IPS-18c (cell line): ENCODE results near the gene CYP11A1.

Source experiments
- H3K4me3 ChIP-seq: 2 replicates; pipeline ENCODE4 v1.7.0; 2013; ENCODE audit warnings: low read depth, mild to moderate bottlenecking, low read length, moderate library complexity; ENCODE audit not compliant: insufficient read depth
- H3K9me3 ChIP-seq: one replicate; pipeline ENCODE4 v1.6.1; 2013; ENCODE audit warnings: mild to moderate bottlenecking, low read length, moderate library complexity; ENCODE audit not compliant: control insufficient read depth, insufficient read depth

CYP11A1 gene

DNA sequence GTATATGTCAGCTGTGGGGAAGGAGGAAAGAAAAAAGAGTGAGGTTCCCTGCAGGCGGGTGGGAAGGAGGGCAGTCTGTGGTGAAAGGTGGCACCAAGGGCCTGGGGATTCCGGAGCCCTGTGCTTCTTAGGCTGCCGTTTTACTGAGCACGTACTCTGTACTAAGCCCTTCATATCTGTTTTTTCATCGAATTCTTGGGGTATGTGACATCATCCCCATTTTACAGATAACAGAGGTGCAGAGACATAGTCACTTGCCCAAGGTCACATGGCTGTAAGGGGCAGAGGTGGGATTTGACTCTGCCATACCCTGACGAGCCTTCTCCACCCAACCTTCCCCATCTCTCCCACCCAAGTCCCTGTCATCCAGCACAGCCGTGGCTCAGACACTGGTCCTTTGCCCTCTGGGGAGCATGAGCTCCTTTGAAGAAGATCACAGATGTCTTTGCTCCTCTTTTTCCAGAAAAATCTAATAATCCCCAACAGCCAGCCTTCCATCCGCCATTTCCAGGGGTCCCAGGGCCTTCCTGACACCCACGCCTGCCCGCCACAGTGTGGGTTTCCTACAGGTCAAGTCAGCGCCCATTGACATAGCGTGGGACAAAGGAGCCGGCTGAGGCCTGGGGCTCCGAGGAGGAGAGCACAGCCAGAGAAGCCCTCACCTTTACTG lies 24.2 kb downstream of the CYP11A1 start:
- H3K9me3 ChIP-seq: no peaks in the 10 kb centered on the region
- no peak overlapping the region for H3K4me3 ChIP-seq

DNA sequence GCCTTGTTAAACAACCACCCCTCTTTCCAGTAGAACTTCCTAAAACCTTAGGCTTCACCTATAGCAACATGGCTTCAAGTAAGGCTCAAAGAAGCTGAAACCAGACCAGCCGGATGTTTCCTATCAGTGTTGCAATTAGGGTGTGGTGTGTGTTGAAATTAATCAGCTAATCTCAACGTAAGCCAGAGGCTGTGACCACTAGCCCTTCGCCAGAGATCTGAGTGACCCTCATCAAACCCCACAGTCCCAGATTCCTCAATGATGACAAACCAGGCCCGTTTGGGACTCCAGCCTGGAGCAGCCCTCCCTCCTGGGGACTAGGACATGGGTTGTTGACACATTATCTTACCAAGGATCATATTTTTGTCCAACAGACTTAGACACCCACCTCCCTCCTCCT lies 27.3 kb downstream of the CYP11A1 start:
- Histone ChIP-seq H3K9me3 (no peaks in the 10 kb centered on the region), H3K4me3 (no peak overlapping the region)

DNA sequence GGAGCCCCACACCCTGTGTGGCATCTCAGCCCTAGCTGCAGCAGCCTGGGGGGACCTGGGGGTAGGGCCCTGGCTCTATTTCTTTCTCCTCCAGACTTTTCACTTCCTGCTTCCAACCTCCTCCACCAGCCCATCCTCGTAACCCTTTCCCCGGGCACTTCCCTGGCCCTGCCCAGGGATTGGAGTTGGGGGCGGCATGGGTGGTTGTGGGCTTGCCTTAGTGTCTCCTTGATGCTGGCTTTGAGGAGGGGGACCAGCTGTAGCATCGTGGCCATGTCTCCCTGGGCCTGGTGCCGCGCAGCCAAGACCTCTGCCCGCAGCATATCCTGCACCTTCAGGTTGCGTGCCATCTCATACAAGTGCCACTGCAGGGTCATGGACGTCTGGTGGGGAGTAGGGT lies 28.1 kb downstream of the CYP11A1 start:
- H3K4me3 ChIP-seq: no peak overlapping the region
- H3K9me3 ChIP-seq: no peaks in the 10 kb centered on the region

DNA sequence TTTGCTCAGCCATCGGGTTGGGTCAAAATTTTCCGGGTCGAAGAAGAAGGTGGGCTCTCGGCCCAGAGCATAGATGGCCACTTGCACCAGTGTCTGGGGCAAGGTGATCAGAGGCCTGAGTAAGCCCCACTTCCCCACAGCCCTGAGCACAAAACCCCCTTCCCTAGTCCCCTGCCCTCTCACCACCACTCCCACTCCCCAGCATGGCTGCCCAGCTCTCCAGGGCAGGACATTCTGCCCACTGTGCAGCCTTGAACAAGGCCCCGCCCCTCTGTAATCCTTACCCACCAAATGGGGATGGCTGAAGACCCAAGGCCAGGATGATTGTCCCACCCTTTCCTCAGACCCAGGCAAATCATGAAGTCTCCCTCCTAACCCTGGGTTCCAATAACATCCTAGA lies 28.8 kb downstream of the CYP11A1 start:
- no peak overlapping the region for H3K4me3 ChIP-seq
- H3K9me3 ChIP-seq: no peaks in the 10 kb centered on the region

GRCh38 chr15:74337607-74338211 lies 29.7 kb downstream of the CYP11A1 start:
- Histone ChIP-seq H3K9me3 (no peaks in the 10 kb centered on the region), H3K4me3 (no peak overlapping the region)

GRCh38 chr15:74337146-74337545 lies 30.3 kb downstream of the CYP11A1 start:
- Histone ChIP-seq H3K4me3 (no peak overlapping the region), H3K9me3 (no peaks in the 10 kb centered on the region)

DNA sequence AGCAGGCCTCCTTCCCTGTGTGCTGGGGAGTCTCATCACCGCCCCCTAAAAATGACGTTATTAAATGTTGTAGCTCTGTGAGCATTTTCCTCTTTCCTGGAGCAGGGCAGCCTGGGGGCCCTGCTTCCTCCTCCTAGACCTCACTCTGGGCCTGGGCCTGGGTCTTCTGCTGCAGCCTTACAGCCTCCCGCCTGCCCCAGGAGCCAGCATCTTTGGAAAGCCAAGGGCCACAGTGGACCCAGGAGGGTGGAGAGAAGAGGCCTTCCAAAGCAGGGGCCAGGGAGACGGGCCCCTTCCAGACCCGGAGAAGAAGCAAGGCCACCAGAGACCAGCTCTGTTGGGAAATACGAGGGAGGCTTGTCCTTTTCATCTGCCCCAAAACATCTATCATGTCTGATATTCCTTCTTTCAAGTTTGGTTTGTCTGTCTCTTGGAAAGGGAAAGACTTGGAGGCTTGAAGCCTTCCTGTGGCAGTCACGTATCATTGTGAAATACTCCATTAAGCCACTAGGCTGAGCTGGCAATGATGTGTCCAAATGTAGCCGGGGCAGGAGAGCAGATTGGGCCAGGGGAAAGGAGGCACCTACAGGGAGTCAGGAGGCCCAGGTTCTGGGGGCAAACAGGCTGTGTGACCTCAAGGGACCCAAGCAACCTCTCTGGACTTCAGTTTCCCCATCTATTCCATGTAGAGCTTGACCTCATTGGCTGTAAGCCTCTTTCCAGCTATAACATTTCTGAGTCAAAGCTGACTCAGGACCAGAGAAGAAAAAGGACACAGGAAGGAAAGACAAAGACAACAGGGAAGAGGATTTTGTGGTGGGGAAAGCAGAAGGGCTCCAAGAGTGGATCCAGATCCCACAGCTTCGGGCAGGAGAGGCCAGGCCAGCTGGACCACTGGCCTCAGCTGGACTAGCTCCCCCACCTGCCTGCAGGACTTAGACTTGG lies 31.1 kb downstream of the CYP11A1 start:
- Histone ChIP-seq H3K4me3 (no peak overlapping the region), H3K9me3 (no peaks in the 10 kb centered on the region)

DNA sequence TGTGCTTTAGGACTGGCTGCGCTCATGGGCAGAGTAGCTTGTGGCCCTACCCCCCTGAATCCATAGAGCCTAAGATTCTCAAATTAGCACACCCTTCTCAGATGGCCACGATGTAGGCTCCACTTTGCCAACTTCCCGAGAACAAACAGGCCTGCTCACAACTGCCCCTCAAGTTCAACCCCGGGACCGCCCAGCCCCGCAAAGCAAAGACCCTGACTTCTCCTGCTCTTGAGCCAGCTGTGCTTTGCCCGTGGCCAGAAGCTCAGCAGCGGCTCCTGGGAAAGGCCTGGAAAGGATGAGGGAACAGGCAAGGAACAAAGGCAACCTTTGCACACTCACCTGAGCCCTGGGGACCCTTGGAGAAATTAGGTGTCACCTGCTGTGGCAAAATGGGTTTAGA lies 32.0 kb downstream of the CYP11A1 start:
- Histone ChIP-seq H3K9me3 (no peaks in the 10 kb centered on the region), H3K4me3 (no peak overlapping the region)

DNA sequence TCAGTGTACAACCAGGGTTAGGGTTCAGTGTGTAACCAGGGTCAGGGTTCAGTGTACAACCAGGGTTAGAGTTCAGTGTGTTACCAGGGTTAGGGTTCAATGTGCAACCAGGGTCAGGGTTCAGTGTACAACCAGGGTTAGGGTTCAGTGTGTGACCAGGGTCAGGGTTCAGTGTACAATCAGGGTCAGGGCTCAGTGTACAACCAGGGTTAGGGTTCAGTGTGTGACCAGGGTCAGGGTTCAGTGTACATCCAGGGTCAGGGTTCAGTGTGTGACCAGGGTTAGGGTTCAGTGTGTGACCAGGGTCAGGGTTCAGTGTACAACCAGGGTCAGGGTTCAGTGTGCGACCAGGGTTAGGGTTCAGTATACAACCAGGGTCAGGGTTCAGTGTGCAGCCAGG lies 33.3 kb downstream of the CYP11A1 start:
- Histone ChIP-seq H3K4me3 (no peak overlapping the region), H3K9me3 (no peaks in the 10 kb centered on the region)

DNA sequence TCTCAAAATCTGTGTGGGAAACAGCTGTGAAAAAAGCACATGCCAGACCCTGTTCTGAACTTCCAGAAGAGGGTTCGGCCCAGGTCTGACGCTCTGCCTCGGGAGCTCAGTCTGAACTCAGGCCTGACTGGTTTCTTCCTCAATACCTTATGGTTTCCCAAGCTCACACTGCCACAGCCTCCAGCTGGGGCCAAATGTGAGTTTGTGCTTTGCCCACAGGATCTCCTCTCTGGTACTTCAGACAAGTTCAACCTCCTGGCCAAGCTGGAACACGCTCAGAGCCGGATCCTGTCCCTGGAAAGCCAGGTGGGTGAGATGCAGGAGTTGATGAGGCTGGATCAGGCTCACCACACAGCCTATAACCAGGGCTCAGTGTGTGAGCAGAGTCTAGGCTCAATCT lies 33.8 kb downstream of the CYP11A1 start:
- no peaks in the 10 kb centered on the region for H3K9me3 ChIP-seq
- no peak overlapping the region for H3K4me3 ChIP-seq

DNA sequence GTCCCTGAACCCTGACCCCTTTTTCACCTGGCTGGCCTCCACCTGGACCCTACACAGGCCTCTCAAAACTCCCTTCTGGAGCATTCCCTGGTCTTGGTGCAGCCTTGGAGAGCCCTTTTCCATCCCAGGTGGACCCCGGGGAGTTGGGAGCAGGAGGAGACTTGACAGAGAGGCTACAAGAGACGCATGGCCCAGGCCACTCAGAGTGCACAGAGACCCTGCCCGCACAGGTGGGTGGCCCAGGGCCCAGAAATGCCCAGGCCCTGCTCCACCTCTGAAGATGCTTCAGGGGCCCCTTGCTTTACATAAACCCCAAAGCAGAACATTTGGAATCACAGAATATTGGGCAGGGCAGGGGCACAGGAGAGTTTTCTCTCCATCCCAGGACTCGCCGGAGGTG lies 34.4 kb downstream of the CYP11A1 start:
- H3K9me3 ChIP-seq: no peaks in the 10 kb centered on the region
- H3K4me3 ChIP-seq: no peak overlapping the region

- no peak overlapping the region for H3K4me3 ChIP-seq
- no peaks in the 10 kb centered on the region for H3K9me3 ChIP-seq
Observed at GRCh38 chr15:74332611-74333010, 34.8 kb downstream of the CYP11A1 start.

DNA sequence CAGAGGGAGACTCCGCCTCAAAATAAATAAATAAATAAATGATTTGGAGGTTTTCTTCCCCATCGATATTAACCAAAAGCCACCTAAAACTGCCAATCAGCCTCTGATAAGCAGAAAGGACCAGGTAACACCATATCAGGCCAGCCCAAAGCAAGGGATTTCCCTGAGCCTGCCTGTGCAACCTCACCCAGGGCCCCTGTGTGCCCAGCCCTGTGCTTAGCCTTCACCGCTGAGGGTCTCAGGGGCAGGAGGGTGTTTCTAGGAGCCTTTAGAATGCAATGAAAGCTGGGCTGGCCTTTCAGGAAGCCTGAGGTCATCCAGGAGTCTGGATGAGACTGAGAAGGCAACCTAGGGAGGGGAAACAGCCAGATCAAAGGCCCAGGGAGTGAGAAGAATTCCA lies 35.4 kb downstream of the CYP11A1 start:
- Histone ChIP-seq H3K4me3 (no peak overlapping the region), H3K9me3 (no peaks in the 10 kb centered on the region)

DNA sequence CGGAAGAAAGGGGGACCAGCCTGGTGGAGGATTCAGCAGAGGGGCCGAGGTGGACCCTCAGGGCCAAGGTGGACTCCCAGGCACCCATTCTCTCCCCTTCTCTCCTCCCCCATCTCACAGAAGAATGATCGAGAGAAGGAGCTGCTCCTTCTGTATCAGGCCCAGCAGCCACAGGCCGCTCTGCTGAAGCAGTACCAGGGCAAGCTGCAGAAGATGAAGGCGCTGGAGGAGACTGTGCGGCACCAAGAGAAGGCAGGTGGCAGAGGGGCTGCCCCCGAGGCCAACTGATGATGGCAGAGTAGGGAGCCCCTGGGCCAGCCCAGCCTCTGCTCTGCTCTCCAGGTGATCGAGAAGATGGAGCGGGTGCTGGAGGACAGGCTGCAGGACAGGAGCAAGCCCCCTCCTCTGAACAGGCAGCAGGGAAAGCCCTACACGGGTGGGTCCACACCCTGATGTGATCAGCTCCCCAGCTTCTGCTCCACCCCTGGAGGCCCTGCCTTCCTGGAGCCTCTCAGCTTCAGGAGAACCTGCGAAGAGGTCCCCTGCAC lies 36.5 kb downstream of the CYP11A1 start:
- no peaks in the 10 kb centered on the region for H3K9me3 ChIP-seq
- H3K4me3 ChIP-seq: no peak overlapping the region

- Histone ChIP-seq H3K9me3 (no peaks in the 10 kb centered on the region), H3K4me3 (no peak overlapping the region)
Observed at GRCh38 chr15:74328331-74329056, 39.0 kb downstream of the CYP11A1 start.

- Histone ChIP-seq H3K4me3 (no peak overlapping the region), H3K9me3 (no peaks in the 10 kb centered on the region)
Observed at GRCh38 chr15:74327756-74328155, 39.7 kb downstream of the CYP11A1 start.

- Histone ChIP-seq H3K4me3 (no peak overlapping the region), H3K9me3 (no peaks in the 10 kb centered on the region)
Observed at GRCh38 chr15:74326746-74327145, 40.7 kb downstream of the CYP11A1 start.
